ENCODE measurements around the gene GATAD2A. TPM values are rescaled to one million over a fixed set of nuclear protein-coding genes. Genes with fewer than 3 reads are reported as not detected.

The GATAD2A gene
- total and polyA plus RNA-seq, 10 of the 15 experiments (the other 5 are each of a cell fraction or from before 2014, with no cell fraction given): 2.6 to 173 (median 32.0) TPM

- TF ChIP-seq RAD21 (IDR thresholded peaks at IDR 0.05; ENCODE audit: insufficient read depth, low read depth, low read length) (peak; percentile 51), HDAC6 (IDR thresholded peaks at IDR 0.05; ENCODE audit: unreplicated experiment) (no peak), KLF5 (IDR thresholded peaks at IDR 0.05; ENCODE audit: partially characterized antibody) (peak; percentile 87), NFIC (IDR thresholded peaks at IDR 0.05; ENCODE audit: low read depth, low read length) (no peak), SMAD5 (IDR thresholded peaks at IDR 0.05; ENCODE audit: low read depth) (no peak), EZH2 (IDR thresholded peaks at IDR 0.05; ENCODE audit: borderline replicate concordance, control insufficient read depth, low read depth, low read length) (no peak), CBFB (IDR thresholded peaks at IDR 0.05; ENCODE audit: low read depth) (no peak), CHD1 (IDR thresholded peaks at IDR 0.05; ENCODE audit: low read depth, low read length) (no peak), TBL1XR1 (IDR thresholded peaks at IDR 0.05; ENCODE audit: low read depth, low read length) (no peak), ZNF622 (IDR thresholded peaks at IDR 0.05) (no peak), RFX5 (IDR thresholded peaks at IDR 0.05; ENCODE audit: low read depth, low read length) (peak; percentile 99), NBN (IDR thresholded peaks at IDR 0.05) (no peak), CREM (IDR thresholded peaks at IDR 0.05; ENCODE audit: low read depth) (peak; percentile 90), BACH1 (IDR thresholded peaks at IDR 0.05; ENCODE audit: borderline replicate concordance) (peak; percentile 69; the same call in 1 of the 2 replicates), NFYA (IDR thresholded peaks at IDR 0.05; ENCODE audit: borderline replicate concordance, low read depth, low read length) (peak; percentile 51; the same call in 1 of the 2 replicates), TCF12 (IDR thresholded peaks at IDR 0.05; ENCODE audit: low read depth, low read length) (peak; percentile 37; the same call in 1 of the 2 replicates), CHD2 (IDR thresholded peaks at IDR 0.05; ENCODE audit: borderline replicate concordance, low read depth, low read length) (peak; percentile 98), KAT2A (conservative IDR thresholded peaks at IDR 0.05; ENCODE audit: control insufficient read depth, low read depth, low read length) (no peak), SUZ12 (IDR thresholded peaks at IDR 0.05; ENCODE audit: unreplicated experiment) (no peak), CBX3 (IDR thresholded peaks at IDR 0.05; ENCODE audit: borderline replicate concordance, low read depth) (no peak), CREB1 (IDR thresholded peaks at IDR 0.05; ENCODE audit: low read depth) (peak; percentile 94), BHLHE40 (IDR thresholded peaks at IDR 0.05; ENCODE audit: borderline replicate concordance in 1 of 2, low read depth in 2 of 2, low read length in 1 of 2) (peak in 1 of 2 experiments; percentile 62; a peak in 2 of 4 replicates), MEF2B (IDR thresholded peaks at IDR 0.05; ENCODE audit: partially characterized antibody, poor library complexity, severe bottlenecking) (peak; percentile 14), POLR2AphosphoS2 (IDR thresholded peaks at IDR 0.05; ENCODE audit: low read depth, low read length) (0 out of 2 replicates have a peak, but pooled peaks have one; percentile 53), POLR2AphosphoS5 (IDR thresholded peaks at IDR 0.05; ENCODE audit: low read length) (peak; percentile 64), USF2 (IDR thresholded peaks at IDR 0.05; ENCODE audit: borderline replicate concordance, low read depth, low read length) (no peak), ZNF384 (IDR thresholded peaks at IDR 0.05; ENCODE audit: borderline replicate concordance, low read depth, low read length) (no peak), SREBF2 (IDR thresholded peaks at IDR 0.05; ENCODE audit: low read length) (no peak), E2F4 (IDR thresholded peaks at IDR 0.05; ENCODE audit: low read depth, low read length) (peak; percentile 79)
Observed at GRCh38 chr19:19385131-19385895, 20.2 kb upstream of the GATAD2A start (continued).

Measured in GM12878 (cell line).